ENCODE data around the gene RNF169. TPM values are rescaled to one million over a fixed set of nuclear protein-coding genes. Genes with fewer than 3 reads are reported as not detected.

The RNF169 gene
- total RNA-seq, 1 donor from 2014 or later = 7.1 TPM

DNA sequence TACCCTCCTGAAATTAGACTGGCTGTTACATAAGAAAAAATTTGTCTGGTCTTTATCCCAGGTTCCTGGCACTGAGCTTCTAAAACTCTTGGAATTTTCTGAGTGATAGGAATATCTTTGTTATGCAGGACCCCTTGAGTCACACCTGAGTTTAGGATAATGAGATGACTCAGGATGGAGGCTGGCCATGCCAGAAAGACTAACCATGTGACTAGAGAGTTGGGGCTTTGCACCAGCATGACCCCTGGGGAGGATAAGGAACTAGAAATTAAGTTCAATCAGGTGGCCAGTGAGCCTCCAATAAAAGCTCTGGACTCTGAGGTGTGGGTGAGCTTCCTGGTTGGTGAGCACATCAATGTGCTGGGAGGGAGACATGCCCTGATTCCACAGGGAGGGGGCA is 112.1 kb downstream of the RNF169 start:
- peaks cover 7% of the 10 kb centered on the region for H3K9me3 Mint-ChIP-seq (ENCODE audit: unreplicated experiment)
- H3K27me3 Mint-ChIP-seq (ENCODE audit: unreplicated experiment) = peaks cover 1% of the 10 kb centered on the region
- TF ChIP-seq, protein P1, sequence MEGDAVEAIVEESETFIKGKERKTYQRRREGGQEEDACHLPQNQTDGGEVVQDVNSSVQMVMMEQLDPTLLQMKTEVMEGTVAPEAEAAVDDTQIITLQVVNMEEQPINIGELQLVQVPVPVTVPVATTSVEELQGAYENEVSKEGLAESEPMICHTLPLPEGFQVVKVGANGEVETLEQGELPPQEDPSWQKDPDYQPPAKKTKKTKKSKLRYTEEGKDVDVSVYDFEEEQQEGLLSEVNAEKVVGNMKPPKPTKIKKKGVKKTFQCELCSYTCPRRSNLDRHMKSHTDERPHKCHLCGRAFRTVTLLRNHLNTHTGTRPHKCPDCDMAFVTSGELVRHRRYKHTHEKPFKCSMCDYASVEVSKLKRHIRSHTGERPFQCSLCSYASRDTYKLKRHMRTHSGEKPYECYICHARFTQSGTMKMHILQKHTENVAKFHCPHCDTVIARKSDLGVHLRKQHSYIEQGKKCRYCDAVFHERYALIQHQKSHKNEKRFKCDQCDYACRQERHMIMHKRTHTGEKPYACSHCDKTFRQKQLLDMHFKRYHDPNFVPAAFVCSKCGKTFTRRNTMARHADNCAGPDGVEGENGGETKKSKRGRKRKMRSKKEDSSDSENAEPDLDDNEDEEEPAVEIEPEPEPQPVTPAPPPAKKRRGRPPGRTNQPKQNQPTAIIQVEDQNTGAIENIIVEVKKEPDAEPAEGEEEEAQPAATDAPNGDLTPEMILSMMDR (IDR thresholded peaks at IDR 0.05; ENCODE audit: partially characterized antibody, unreplicated experiment) = no peak
- peaks cover 35% of the 10 kb centered on the region for H3K36me3 Mint-ChIP-seq (ENCODE audit: unreplicated experiment)
- no peak overlapping the region for H3K27ac Mint-ChIP-seq (ENCODE audit: unreplicated experiment)
- H3K4me1 Mint-ChIP-seq (ENCODE audit: low read depth, unreplicated experiment) = no peaks in the 10 kb centered on the region
- no peak for DNase-seq
- H3K4me3 Mint-ChIP-seq (ENCODE audit: unreplicated experiment) = no peak overlapping the region

DNA sequence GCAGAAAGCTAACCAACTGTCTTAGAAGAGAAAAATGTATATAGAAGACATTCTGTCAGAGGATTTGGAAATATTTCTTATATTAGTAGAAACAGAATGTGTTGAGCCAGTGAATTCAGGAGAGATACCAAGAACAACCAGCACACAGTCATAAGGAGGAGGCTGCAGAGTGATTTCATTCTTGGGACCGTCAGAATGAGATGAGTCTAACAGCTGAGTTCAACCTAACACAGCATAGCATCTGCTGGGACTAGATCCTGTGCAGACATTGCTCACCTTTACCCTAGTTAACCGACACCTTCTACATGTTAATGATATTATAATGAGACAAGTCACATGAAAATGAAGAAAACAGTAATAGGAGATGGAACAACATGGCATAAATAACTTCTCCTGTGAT is 114.8 kb downstream of the RNF169 start:
- Mint-ChIP-seq H3K27ac (ENCODE audit: unreplicated experiment) (no peak overlapping the region), H3K4me3 (ENCODE audit: unreplicated experiment) (no peak overlapping the region), H3K27me3 (ENCODE audit: unreplicated experiment) (peaks cover 1% of the 10 kb centered on the region), H3K9me3 (ENCODE audit: unreplicated experiment) (peaks cover 20% of the 10 kb centered on the region), H3K4me1 (ENCODE audit: low read depth, unreplicated experiment) (no peaks in the 10 kb centered on the region), H3K36me3 (ENCODE audit: unreplicated experiment) (peaks cover 57% of the 10 kb centered on the region)
- TF ChIP-seq, protein P1 (IDR thresholded peaks at IDR 0.05; ENCODE audit: partially characterized antibody, unreplicated experiment) = no peak
- DNase-seq = no peak

DNA sequence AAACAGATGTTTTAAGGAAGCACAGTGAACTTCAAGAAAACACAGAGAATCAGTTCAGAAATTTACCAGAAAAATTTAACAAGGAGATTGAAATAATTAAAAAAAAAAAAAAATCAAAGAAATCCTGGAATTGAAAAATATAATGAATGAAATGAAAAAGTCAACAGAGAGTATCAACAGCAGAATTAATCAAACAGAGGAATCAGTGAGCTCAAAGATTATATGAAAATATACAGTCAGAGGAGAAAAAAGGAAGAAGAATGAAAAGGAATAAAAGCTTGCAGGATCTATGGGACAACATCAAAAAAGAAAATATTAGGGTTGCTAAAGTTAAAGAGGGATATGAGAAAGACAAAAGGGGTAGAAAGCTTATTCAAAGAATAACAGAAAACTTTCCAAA is 117.9 kb downstream of the RNF169 start:
- H3K36me3 Mint-ChIP-seq (ENCODE audit: unreplicated experiment) = peaks cover 84% of the 10 kb centered on the region
- H3K9me3 Mint-ChIP-seq (ENCODE audit: unreplicated experiment) = peaks cover 29% of the 10 kb centered on the region
- H3K27me3 Mint-ChIP-seq (ENCODE audit: unreplicated experiment) = peaks cover 4% of the 10 kb centered on the region
- H3K27ac Mint-ChIP-seq (ENCODE audit: unreplicated experiment) = no peak overlapping the region
- DNase-seq = no peak
- no peak overlapping the region for H3K4me3 Mint-ChIP-seq (ENCODE audit: unreplicated experiment)
- H3K4me1 Mint-ChIP-seq (ENCODE audit: low read depth, unreplicated experiment) = no peaks in the 10 kb centered on the region
- TF ChIP-seq, protein P1 (IDR thresholded peaks at IDR 0.05; ENCODE audit: partially characterized antibody, unreplicated experiment) = no peak

DNA sequence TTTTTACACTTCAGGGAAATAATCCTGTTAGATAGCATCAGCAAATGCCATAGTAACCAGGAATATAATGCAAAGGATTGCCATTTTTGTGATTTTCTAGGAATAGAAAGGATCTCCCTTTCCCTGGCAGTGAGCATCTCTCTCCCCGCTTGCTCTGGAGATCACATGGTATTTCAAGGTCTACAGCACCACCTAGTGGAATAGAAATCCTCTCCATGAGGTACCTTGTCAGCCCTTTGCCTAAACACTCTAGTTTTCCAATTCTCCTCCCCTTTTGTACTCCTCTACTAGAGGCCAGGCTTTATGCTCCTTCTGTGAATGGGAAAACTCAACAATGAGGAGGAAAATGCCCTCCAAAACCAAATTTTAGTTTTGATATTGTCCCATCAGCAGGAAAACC is 121.8 kb downstream of the RNF169 start:
- no peaks in the 10 kb centered on the region for H3K4me1 Mint-ChIP-seq (ENCODE audit: low read depth, unreplicated experiment)
- H3K27me3 Mint-ChIP-seq (ENCODE audit: unreplicated experiment) = peaks cover 6% of the 10 kb centered on the region
- DNase-seq = no peak
- H3K36me3 Mint-ChIP-seq (ENCODE audit: unreplicated experiment) = peaks cover 72% of the 10 kb centered on the region
- TF ChIP-seq, protein P1 (IDR thresholded peaks at IDR 0.05; ENCODE audit: partially characterized antibody, unreplicated experiment) = peak; percentile 47
- H3K9me3 Mint-ChIP-seq (ENCODE audit: unreplicated experiment) = peaks cover 23% of the 10 kb centered on the region
- H3K27ac Mint-ChIP-seq (ENCODE audit: unreplicated experiment) = no peak overlapping the region
- H3K4me3 Mint-ChIP-seq (ENCODE audit: unreplicated experiment) = no peak overlapping the region

DNA sequence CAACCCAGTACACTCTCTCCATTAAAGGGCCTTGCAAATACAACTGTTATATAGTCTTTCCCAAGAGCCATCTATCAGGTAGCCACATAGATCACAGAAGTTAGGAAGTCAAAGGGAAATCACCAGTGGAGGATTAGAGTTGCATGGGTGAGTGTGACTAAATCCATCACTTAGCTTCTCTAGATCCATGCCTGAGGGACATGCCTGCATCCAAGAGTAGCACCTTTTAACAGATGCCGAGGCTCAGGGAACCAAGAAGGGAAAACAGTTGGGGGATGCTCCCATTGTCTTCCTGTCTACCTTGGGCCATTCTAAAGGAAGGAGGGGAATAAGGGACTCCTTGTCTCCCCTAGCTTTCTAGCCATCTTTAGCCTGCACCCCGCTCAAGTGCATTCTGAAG is 122.4 kb downstream of the RNF169 start:
- Mint-ChIP-seq H3K4me1 (ENCODE audit: low read depth, unreplicated experiment) (no peaks in the 10 kb centered on the region), H3K4me3 (ENCODE audit: unreplicated experiment) (no peak overlapping the region), H3K27ac (ENCODE audit: unreplicated experiment) (no peak overlapping the region), H3K27me3 (ENCODE audit: unreplicated experiment) (peaks cover 6% of the 10 kb centered on the region), H3K36me3 (ENCODE audit: unreplicated experiment) (peaks cover 70% of the 10 kb centered on the region), H3K9me3 (ENCODE audit: unreplicated experiment) (peaks cover 21% of the 10 kb centered on the region)
- TF ChIP-seq, protein P1 (IDR thresholded peaks at IDR 0.05; ENCODE audit: partially characterized antibody, unreplicated experiment) = no peak
- no peak for DNase-seq
